Testis (tissue), 3 donors: ENCODE results near the gene FARP1. TPM values are rescaled to one million over a fixed set of nuclear protein-coding genes. Genes with fewer than 3 reads are reported as not detected.

ENCODE experiments used
- DNase-seq: peaks from one replicate; pipeline ENCODE4 v3.0.0-alpha.2; 2019
- H3K27ac ChIP-seq, 2 donors: fragments of 200-600 bp; sonication (generic); one replicate each; pipeline ENCODE4 v1.5.1; 2019
- H3K27me3 ChIP-seq: fragments of 200-600 bp; sonication (generic); one replicate; pipeline ENCODE4 v1.5.1; 2019
- H3K36me3 ChIP-seq: fragments of 200-600 bp; sonication (generic); one replicate; pipeline ENCODE4 v1.5.1; 2017; ENCODE audit warnings: low read depth; ENCODE audit errors: missing control alignments
- H3K4me1 ChIP-seq: fragments of 200-600 bp; sonication (generic); one replicate; pipeline ENCODE4 v1.5.1; 2019
- H3K4me3 ChIP-seq, 2 donors: fragments of 200-600 bp; sonication (generic); one replicate each; pipeline ENCODE4 v1.5.1; 2017 to 2019
- H3K9me3 ChIP-seq: fragments of 200-600 bp; sonication (generic); one replicate; pipeline ENCODE4 v1.5.1; 2017
- POLR2A ChIP-seq: fragments of 450-650 bp; IDR thresholded peaks from one replicate; pipeline ENCODE4 v1.6.1; 2017; ENCODE audit warnings: antibody characterized with exemption, mild to moderate bottlenecking, moderate library complexity
- WGBS, 2 donors: methylation state at CpG; one replicate each; pipeline ENCODE4 v1.1.5; 2018; 5-methylcytosine and 5-hydroxymethylcytosine counted together
- intact Hi-C: fragments of 100-400 bp; cut with DNase I; formaldehyde crosslinking; loops from one replicate; pipeline ENCODE4 v1.15.1; 2023; ENCODE audit warnings: low total_unique reads
- polyA plus RNA-seq: library from polyadenylated mRNA; stranded (reverse); fragments of 350-450 nt; fragmentation: Illumina TruSeq; extraction: RNeasy Lipid Tissue Mini Kit (QIAGEN cat#74804); gene quantifications from one replicate; pipeline ENCODE4 v1.2.3, GENCODE V29; 2014; ENCODE audit warnings: low read depth, low replicate concordance; ENCODE audit not compliant: insufficient read depth
- total RNA-seq, 2 donors: library from RNA; depleted of rRNA; stranded (reverse); fragments of >200 nt; gene quantifications; one replicate each; pipeline ENCODE4 v1.2.3, GENCODE V29; 2016
- TF ChIP-seq, protein P1 (sequence below), 3 experiments: fragments of 450-650 bp in 2 of 3; fragments of 200-600 bp in 1 of 3; sonication (generic) in 1 of 3; IDR thresholded peaks; one replicate each; pipeline ENCODE4 v1.5.1; 2016 to 2019; ENCODE audit warnings: antibody characterized with exemption in 3 of 3, mild to moderate bottlenecking in 2 of 3, moderate library complexity in 1 of 3

The FARP1 gene
- total and polyA plus RNA-seq, 3 donors from 2014 or later, result 54.0 to 130 (median 69.1) TPM

- Histone ChIP-seq H3K27ac (no peak overlapping the region), H3K4me1 (no peaks in the 10 kb centered on the region), H3K27me3 (no peaks in the 10 kb centered on the region), H3K9me3 (no peaks in the 10 kb centered on the region), H3K36me3 (no peaks in the 10 kb centered on the region), H3K4me3 (no peak overlapping the region)
- intact Hi-C loops, result no loop called here
- DNase-seq, result no peak
- 87 to 89% methylated on average over 7 of the region's 7 CpGs for WGBS, 2 donors
- TF ChIP-seq POLR2A, result no peak
- TF ChIP-seq, protein P1, sequence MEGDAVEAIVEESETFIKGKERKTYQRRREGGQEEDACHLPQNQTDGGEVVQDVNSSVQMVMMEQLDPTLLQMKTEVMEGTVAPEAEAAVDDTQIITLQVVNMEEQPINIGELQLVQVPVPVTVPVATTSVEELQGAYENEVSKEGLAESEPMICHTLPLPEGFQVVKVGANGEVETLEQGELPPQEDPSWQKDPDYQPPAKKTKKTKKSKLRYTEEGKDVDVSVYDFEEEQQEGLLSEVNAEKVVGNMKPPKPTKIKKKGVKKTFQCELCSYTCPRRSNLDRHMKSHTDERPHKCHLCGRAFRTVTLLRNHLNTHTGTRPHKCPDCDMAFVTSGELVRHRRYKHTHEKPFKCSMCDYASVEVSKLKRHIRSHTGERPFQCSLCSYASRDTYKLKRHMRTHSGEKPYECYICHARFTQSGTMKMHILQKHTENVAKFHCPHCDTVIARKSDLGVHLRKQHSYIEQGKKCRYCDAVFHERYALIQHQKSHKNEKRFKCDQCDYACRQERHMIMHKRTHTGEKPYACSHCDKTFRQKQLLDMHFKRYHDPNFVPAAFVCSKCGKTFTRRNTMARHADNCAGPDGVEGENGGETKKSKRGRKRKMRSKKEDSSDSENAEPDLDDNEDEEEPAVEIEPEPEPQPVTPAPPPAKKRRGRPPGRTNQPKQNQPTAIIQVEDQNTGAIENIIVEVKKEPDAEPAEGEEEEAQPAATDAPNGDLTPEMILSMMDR (IDR thresholded peaks at IDR 0.05), result no peak
Measured at GRCh38 chr13:98397861-98398260, 255.0 kb downstream of the FARP1 start.

DNA sequence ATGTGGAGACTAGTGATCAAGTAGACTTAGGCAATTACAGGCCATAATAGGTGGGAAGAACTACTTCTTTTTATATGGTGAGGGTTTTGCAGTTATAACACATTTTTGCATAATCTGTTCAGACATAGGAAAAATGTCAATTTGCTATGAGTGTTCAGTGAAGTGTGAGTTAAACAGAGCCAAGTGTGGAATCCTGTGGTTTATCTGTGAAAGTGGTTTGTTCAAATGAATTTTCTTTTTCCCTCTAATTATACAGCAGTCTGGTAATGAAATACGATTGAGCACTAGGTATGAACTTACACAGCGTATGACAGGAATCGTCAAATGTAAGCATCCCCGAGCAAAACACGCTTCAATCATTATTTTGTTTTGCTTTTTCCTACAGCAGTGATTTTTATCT is 255.7 kb downstream of the FARP1 start:
- TF ChIP-seq, protein P1 (IDR thresholded peaks at IDR 0.05), result no peak
- no peak for TF ChIP-seq POLR2A
- WGBS, 2 donors, result 88 to 98% methylated on average over 5 of the region's 5 CpGs

GRCh38 chr13:98399756-98400155 is 256.9 kb downstream of the FARP1 start:
- Histone ChIP-seq H3K36me3 (no peaks in the 10 kb centered on the region), H3K27me3 (no peaks in the 10 kb centered on the region), H3K4me1 (no peaks in the 10 kb centered on the region), H3K9me3 (no peaks in the 10 kb centered on the region), H3K27ac (no peak overlapping the region), H3K4me3 (no peak overlapping the region)
- 80 to 92% methylated on average over 4 of the region's 4 CpGs for WGBS, 2 donors
- DNase-seq, result no peak
- intact Hi-C loops, result no loop called here
- no peak for TF ChIP-seq POLR2A
- TF ChIP-seq, protein P1 (IDR thresholded peaks at IDR 0.05), result no peak

More for the DNA sequence above, 255.7 kb downstream of the FARP1 start:
- no peak overlapping the region for H3K4me3 ChIP-seq
- intact Hi-C loops, result no loop called here
- H3K36me3 ChIP-seq, result no peaks in the 10 kb centered on the region
- no peaks in the 10 kb centered on the region for H3K4me1 ChIP-seq
- H3K27ac ChIP-seq, result no peak overlapping the region
- no peak for DNase-seq
- H3K27me3 ChIP-seq, result no peaks in the 10 kb centered on the region
- no peaks in the 10 kb centered on the region for H3K9me3 ChIP-seq

GRCh38 chr13:98401934-98402333 is 259.0 kb downstream of the FARP1 start:
- H3K9me3 ChIP-seq, result no peaks in the 10 kb centered on the region
- H3K27me3 ChIP-seq, result no peaks in the 10 kb centered on the region
- no peaks in the 10 kb centered on the region for H3K36me3 ChIP-seq
- no peak overlapping the region for H3K27ac ChIP-seq
- whole genome bisulfite sequencing, 2 donors, result 82 to 92% methylated on average over 13 of the region's 13 CpGs
- H3K4me3 ChIP-seq, result no peak overlapping the region
- no peak for TF ChIP-seq POLR2A
- TF ChIP-seq, protein P1 (IDR thresholded peaks at IDR 0.05), result no peak
- intact Hi-C loops, result no loop called here
- H3K4me1 ChIP-seq, result no peaks in the 10 kb centered on the region
- DNase-seq, result no peak

- WGBS, 2 donors, result 88 to 98% methylated on average over 2 of the region's 2 CpGs
- Histone ChIP-seq H3K9me3 (no peaks in the 10 kb centered on the region), H3K4me3 (no peak overlapping the region), H3K4me1 (no peaks in the 10 kb centered on the region), H3K27ac (no peak overlapping the region), H3K27me3 (no peaks in the 10 kb centered on the region), H3K36me3 (no peaks in the 10 kb centered on the region)
- DNase-seq, result no peak
- TF ChIP-seq POLR2A, result no peak
- TF ChIP-seq, protein P1 (IDR thresholded peaks at IDR 0.05), result no peak
- intact Hi-C loops, result no loop called here
Measured at GRCh38 chr13:98403076-98403475, 260.2 kb downstream of the FARP1 start.
